ENCODE measurements around the gene FAM174C.
"Not testable (repeated sequence)": the region's sequence is repeated elsewhere in the genome, so short reads cannot be mapped to it uniquely, and the experiment has no call there.

DNA sequence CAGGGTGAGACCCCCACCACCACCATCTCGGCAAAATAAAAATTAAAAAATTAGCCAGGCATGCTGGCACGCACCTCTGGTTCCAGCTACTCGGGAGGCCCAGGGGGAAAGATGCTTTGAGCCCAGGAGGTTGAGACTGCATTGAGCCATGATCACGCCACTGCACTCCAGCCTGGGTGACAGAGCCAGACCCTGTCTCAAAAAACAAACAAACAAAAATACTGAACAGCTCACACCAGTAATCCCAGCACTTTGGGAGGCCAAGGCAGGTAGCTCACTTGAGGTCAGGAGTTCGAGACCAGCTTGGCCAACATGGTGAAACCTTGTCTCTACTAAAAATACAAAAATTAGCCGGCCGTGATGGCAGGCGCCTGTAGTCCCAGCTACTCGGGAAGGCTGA, 30.0 kb downstream of the FAM174C start:
- TF ChIP-seq CTCF (conservative IDR thresholded peaks at IDR 0.05; ENCODE audit: low read length); EZH2phosphoT487 (IDR thresholded peaks at IDR 0.05; ENCODE audit: borderline replicate concordance): not testable (repeated sequence)

All from Loucy (cell line).